HFF-Myc (cell line): ENCODE results near the gene BMERB1.
"Not testable (repeated sequence)": the region's sequence is repeated elsewhere in the genome, so short reads cannot be mapped to it uniquely, and the experiment has no call there.

Experiments
- DNase-seq: peaks from one replicate; pipeline ENCODE4 v3.0.0-alpha.2; 2011; ENCODE audit warnings: low read depth; ENCODE audit errors: extremely low read depth
- H3K4me3 ChIP-seq: replicated peaks from 2 replicates; pipeline ENCODE4 v1.5.1; 2011; ENCODE audit warnings: low read depth, mild to moderate bottlenecking, control low read depth, low read length
- TF ChIP-seq, protein P1 (sequence below): IDR thresholded peaks from 2 replicates; pipeline ENCODE4 v1.5.1; 2012; ENCODE audit warnings: mild to moderate bottlenecking, low read depth, low read length, control low read depth; ENCODE audit errors: missing control alignments

Gene BMERB1

DNA sequence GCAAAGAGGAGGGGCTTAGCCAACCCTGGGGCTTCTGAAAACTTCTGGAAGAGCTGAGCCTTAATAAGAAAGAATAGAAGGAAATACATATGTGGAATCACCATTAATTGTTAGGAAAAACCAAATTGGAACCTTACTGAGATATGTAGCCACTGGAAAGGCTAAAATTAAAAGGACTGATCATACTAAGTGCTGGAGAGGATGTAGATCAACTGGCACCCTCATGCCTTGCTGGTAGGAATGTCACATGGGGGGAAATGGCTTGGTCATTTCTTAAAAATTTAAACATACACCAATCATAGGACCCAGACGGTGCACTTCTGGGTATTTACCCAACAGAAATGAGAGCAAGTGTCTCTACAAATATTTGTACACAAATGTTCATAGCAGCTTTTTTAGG lies 11.1 kb downstream of the BMERB1 start:
- no peak overlapping the region for H3K4me3 ChIP-seq
- TF ChIP-seq, protein P1, sequence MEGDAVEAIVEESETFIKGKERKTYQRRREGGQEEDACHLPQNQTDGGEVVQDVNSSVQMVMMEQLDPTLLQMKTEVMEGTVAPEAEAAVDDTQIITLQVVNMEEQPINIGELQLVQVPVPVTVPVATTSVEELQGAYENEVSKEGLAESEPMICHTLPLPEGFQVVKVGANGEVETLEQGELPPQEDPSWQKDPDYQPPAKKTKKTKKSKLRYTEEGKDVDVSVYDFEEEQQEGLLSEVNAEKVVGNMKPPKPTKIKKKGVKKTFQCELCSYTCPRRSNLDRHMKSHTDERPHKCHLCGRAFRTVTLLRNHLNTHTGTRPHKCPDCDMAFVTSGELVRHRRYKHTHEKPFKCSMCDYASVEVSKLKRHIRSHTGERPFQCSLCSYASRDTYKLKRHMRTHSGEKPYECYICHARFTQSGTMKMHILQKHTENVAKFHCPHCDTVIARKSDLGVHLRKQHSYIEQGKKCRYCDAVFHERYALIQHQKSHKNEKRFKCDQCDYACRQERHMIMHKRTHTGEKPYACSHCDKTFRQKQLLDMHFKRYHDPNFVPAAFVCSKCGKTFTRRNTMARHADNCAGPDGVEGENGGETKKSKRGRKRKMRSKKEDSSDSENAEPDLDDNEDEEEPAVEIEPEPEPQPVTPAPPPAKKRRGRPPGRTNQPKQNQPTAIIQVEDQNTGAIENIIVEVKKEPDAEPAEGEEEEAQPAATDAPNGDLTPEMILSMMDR, result no peak
- DNase-seq, result no peak

DNA sequence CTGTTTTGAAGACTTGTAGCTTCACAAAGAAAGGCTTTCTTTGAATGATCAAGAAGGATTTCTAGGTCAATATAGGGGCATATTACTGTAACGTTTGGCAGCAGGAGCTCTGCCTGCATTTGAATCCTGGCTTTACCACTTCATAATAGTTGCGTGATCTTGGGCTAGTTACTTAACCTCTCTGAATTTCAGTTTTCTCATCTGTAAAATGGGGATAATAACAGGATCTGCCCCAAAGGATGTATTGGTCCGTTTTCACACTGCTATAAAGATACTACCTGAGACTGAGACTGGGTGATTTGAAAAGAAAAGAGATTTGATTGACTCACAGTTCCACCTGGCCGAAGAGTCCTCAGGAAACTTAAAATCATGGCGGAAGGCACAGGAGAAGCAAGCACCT lies 12.5 kb downstream of the BMERB1 start:
- H3K4me3 ChIP-seq, result no peak overlapping the region
- DNase-seq, result no peak
- TF ChIP-seq, protein P1, result no peak

DNA sequence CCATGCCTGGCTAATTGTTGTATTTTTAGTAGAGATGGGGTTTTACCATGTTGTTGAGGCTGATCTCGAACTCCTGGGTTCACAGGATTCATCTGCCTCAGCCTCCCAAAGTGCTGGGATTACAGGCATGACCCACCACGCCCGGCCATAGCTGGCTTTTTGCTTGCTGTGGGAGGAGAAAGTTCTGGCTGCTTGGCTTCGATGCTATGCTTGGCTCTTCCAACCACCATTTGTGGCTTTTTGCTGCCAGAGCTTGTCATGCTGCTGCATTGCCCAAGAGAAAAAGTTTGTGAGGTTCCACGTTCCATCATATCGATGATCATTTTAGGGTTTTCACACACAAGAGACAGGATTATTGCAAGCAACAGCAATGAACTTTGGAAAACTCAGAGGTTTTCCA lies 16.2 kb downstream of the BMERB1 start:
- no peak for DNase-seq
- H3K4me3 ChIP-seq, result no peak overlapping the region
- TF ChIP-seq, protein P1, result no peak

DNA sequence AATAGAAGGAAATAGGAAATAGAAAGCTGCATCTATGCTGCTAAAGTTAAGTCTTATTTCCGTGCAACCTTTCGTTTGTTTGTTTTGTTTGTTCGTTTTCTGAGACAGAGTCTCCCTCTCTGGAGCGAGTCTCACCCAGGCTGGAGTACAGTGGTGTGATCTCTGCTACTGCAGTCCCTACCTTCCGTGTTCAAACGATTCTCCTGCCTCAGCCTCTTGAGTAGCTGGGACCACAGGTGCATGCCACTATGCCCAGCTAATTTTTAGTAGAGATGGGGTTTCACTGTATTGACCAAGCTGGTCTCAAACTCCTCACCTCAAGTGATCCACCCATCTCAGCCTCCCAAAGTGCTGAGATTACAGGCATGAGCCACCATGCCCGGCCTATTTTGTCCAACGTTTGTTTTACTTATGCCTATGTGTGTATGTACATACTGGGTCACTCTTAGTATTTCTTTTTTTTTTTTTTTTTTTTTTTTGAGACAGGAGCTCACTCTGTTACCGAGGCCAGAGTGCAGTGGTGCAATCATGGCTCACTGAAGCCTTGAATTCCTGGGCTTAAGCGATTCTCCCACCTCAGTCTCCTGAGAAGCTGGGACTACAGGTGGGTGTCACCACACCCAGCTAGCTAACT lies 16.8 kb downstream of the BMERB1 start:
- TF ChIP-seq, protein P1, result no peak

DNA sequence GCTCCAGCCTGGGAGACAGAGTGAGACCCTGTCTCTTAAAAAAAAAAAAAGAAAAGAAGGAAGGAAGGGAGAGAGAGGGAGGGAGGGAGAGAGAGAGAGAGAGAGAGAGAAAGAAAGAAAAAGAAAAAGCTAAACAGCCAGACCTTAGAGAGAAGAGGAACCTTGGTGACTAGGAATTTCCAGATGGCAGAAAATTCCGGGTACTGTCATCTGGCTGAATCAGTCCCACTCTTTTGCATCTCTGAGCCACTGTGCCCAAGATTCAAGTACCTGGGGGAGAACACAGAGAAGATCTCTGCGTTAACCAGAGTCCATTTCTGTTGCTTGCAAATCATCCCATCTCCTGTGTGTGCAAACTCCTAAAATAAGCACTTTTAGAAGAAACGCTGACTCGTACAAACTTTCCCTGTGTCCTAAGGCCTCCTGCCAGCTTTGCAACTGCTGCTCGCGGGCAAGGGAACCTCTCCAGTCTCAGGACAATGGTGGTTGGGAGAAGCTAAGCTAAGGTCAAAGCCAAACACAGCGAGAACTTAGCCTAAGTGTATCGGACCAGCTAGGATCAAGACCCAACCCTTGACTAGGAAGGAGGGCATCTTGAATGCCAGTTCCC lies 18.0 kb downstream of the BMERB1 start:
- TF ChIP-seq, protein P1, result no peak
- no peak overlapping the region for H3K4me3 ChIP-seq
- DNase-seq, result no peak

More for the DNA sequence above, 16.8 kb downstream of the BMERB1 start:
- H3K4me3 ChIP-seq, result no peak overlapping the region
- no peak for DNase-seq

DNA sequence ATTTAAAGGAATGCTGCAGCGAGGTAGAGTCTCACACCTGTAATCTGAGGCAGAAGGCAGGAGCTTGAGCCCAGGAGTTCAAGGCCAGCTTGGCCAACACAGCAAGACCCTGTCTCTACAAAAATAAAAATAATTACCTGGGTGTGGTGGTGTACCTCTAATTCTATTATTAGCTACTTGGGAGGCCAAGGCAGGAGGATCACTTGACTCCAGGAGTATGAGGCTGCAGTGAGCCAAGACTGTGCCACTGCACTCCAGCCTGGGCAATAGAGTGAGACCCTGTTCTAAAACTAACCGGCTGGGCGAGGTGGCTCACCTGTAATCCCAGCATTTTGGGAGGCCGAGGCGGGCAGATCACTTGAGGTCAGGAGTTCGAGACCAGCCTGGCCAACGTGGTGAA lies 18.9 kb downstream of the BMERB1 start:
- H3K4me3 ChIP-seq, DNase-seq: not testable (repeated sequence)

DNA sequence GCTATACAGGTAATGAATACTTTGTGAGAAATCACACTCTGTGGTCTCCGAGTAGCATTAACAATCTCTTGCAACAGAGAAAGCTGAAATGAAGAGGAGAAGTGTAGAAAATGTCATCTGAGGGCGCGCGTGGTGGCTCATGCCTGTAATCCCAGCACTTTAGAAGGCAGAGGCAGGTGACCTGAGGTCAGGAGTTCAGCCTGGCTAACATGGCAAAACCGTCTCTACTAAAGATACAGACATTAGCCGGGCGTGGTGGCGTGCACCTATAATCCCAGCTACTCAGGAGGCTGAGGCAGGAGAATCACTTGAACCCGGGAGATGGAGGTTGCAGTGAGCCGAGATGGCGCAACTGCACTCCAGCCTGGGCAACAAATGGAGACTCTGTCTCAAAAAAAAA lies 20.5 kb downstream of the BMERB1 start:
- not testable (repeated sequence) for DNase-seq, H3K4me3 ChIP-seq

DNA sequence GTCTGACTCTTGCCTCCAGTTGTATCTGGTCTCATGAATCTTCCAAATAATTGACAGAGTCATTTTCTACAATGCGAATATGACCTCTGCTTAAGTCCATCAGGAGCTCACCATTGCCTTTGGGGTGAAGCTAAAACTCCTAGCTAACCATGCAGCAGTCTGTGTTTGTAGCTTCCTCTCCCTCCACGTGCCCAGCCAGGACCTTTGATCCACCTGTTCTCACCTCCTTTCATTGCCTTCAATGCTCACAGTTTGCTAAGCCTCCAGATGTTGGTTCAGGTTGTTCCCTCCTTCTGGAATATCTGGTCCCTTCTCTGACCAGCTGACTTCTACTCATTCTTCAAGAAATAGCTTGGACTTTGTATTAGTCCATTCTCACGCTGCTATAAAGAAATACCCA lies 23.0 kb downstream of the BMERB1 start:
- no peak overlapping the region for H3K4me3 ChIP-seq
- no peak for DNase-seq
- TF ChIP-seq, protein P1, result no peak
